HEK293 (cell line): ENCODE measurements around the gene MAP3K7CL.

Experiments
- CTCF ChIA-PET: fragments of 350-600 bp; formaldehyde crosslinking; extraction: SDS; loops from one replicate; lab custom pipeline; 2021; ENCODE audit warnings: antibody characterized with exemption; lab: Yijun Ruan, JAX
- POLR2A ChIA-PET: fragments of 300-600 bp; formaldehyde crosslinking; extraction: SDS; loops from one replicate; lab custom pipeline; 2020; ENCODE audit warnings: antibody characterized with exemption, inconsistent platforms; lab: Yijun Ruan, JAX
- H3K27ac ChIP-seq: fragments of 200-500 bp; sonication (Bioruptor generic); 2 replicates; pipeline ENCODE4 v1.5.1; 2014; ENCODE audit warnings: low read depth, low read length, control low read depth, inconsistent platforms; ENCODE audit errors: extremely low read depth
- H3K36me3 ChIP-seq, 2 experiments: fragments of 200-500 bp in 1 of 2; sonication (Bioruptor generic) in 1 of 2; 1 replicate in 1 of 2; 2 replicates in 1 of 2; pipeline ENCODE4 v1.5.1; 2014 to 2017; ENCODE audit warnings: inconsistent platforms in 2 of 2, low read length in 2 of 2; ENCODE audit not compliant: control insufficient read depth in 2 of 2, insufficient read depth in 1 of 2
- H3K4me1 ChIP-seq: fragments of 200-500 bp; sonication (Bioruptor generic); 2 replicates; pipeline ENCODE4 v1.5.1; 2014; ENCODE audit warnings: mild to moderate bottlenecking, low read length, inconsistent platforms; ENCODE audit not compliant: control insufficient read depth, insufficient read depth
- H3K4me3 ChIP-seq: 2 replicates; pipeline ENCODE4 v1.5.1; 2011; ENCODE audit warnings: low read depth, mild to moderate bottlenecking, control low read depth, low read length, moderate library complexity
- H3K9me3 ChIP-seq: fragments of 200-500 bp; sonication (Bioruptor generic); 2 replicates; pipeline ENCODE4 v1.5.1; 2014; ENCODE audit warnings: low read depth, low read length, inconsistent platforms; ENCODE audit not compliant: control insufficient read depth, insufficient read depth
- GLIS1 ChIP-seq: fragments of 450-650 bp; formaldehyde crosslinking; IDR thresholded peaks from 2 replicates; pipeline ENCODE4 v1.5.1; 2016; ENCODE audit warnings: missing biosample characterization, missing genetic modification characterization
- YY2 ChIP-seq: fragments of 450-650 bp; formaldehyde crosslinking; IDR thresholded peaks from 2 replicates; pipeline ENCODE4 v1.5.1; 2016; ENCODE audit warnings: missing biosample characterization, missing genetic modification characterization
- ZBTB20 ChIP-seq: fragments of 450-650 bp; formaldehyde crosslinking; IDR thresholded peaks from 2 replicates; pipeline ENCODE4 v1.5.1; 2016; ENCODE audit warnings: missing biosample characterization, missing genetic modification characterization
- ZBTB8A ChIP-seq: fragments of 450-650 bp; formaldehyde crosslinking; IDR thresholded peaks from 2 replicates; pipeline ENCODE4 v1.5.1; 2016; ENCODE audit warnings: missing biosample characterization, missing genetic modification characterization
- ZNF169 ChIP-seq: fragments of 450-650 bp; formaldehyde crosslinking; IDR thresholded peaks from 2 replicates; pipeline ENCODE4 v1.5.1; 2016; ENCODE audit warnings: missing biosample characterization, missing genetic modification characterization
- ZNF311 ChIP-seq: fragments of 450-650 bp; formaldehyde crosslinking; IDR thresholded peaks from 2 replicates; pipeline ENCODE4 v1.5.1; 2017; ENCODE audit warnings: missing biosample characterization, missing genetic modification characterization, borderline replicate concordance
- ZNF37A ChIP-seq: fragments of 450-650 bp; IDR thresholded peaks from 2 replicates; pipeline ENCODE4 v1.5.1; 2018; ENCODE audit warnings: missing biosample characterization, missing genetic modification characterization
- ZNF510 ChIP-seq: fragments of 450-650 bp; formaldehyde crosslinking; IDR thresholded peaks from 2 replicates; pipeline ENCODE4 v1.5.1; 2018; ENCODE audit warnings: mild to moderate bottlenecking, missing genetic modification characterization, missing biosample characterization; ENCODE audit not compliant: insufficient replicate concordance
- TF ChIP-seq, protein P1 (sequence below): fragments of 450-650 bp; formaldehyde crosslinking; IDR thresholded peaks from 2 replicates; pipeline ENCODE4 v1.5.1; 2016; ENCODE audit warnings: missing biosample characterization, missing genetic modification characterization
- TF ChIP-seq, protein P2 (sequence below): fragments of 450-650 bp; formaldehyde crosslinking; IDR thresholded peaks from 2 replicates; pipeline ENCODE4 v1.5.0; 2017; ENCODE audit warnings: missing biosample characterization, missing genetic modification characterization, borderline replicate concordance
- TF ChIP-seq, protein P3 (sequence below): fragments of 450-650 bp; formaldehyde crosslinking; IDR thresholded peaks from 2 replicates; pipeline ENCODE4 v1.5.1; 2017; ENCODE audit warnings: missing biosample characterization, missing genetic modification characterization
- TF ChIP-seq, protein P4 (sequence below): fragments of 450-650 bp; formaldehyde crosslinking; IDR thresholded peaks from 2 replicates; pipeline ENCODE4 v1.5.1; 2016; ENCODE audit warnings: missing biosample characterization, missing genetic modification characterization
- TF ChIP-seq, protein P5 (sequence below): fragments of 450-650 bp; formaldehyde crosslinking; IDR thresholded peaks from 2 replicates; pipeline ENCODE4 v1.5.1; 2016; ENCODE audit warnings: missing biosample characterization, missing genetic modification characterization
- TF ChIP-seq, protein P6 (sequence below): fragments of 450-650 bp; formaldehyde crosslinking; IDR thresholded peaks from 2 replicates; pipeline ENCODE4 v1.5.1; 2016; ENCODE audit warnings: missing biosample characterization, missing genetic modification characterization

Gene MAP3K7CL

DNA sequence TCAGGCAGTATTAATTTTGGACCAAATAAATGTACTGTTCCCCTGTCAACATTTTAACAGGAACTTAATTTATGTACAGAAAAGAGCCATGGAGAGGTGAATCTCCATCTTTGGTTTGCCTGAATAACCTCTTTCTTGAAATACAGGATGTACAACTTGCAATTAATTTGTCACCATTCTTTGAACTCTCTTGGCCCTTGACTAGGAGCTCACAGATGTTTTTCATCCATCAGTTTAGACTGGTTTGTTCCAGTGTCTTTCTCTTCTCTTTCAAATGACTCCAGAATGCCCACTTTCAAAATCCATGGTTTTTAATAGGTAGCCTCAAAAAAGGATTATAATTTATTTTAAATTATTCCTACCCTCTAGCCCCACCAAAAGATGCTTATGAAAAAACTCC, 5.0 kb downstream of the MAP3K7CL start (continued):
- TF ChIP-seq, protein P1, sequence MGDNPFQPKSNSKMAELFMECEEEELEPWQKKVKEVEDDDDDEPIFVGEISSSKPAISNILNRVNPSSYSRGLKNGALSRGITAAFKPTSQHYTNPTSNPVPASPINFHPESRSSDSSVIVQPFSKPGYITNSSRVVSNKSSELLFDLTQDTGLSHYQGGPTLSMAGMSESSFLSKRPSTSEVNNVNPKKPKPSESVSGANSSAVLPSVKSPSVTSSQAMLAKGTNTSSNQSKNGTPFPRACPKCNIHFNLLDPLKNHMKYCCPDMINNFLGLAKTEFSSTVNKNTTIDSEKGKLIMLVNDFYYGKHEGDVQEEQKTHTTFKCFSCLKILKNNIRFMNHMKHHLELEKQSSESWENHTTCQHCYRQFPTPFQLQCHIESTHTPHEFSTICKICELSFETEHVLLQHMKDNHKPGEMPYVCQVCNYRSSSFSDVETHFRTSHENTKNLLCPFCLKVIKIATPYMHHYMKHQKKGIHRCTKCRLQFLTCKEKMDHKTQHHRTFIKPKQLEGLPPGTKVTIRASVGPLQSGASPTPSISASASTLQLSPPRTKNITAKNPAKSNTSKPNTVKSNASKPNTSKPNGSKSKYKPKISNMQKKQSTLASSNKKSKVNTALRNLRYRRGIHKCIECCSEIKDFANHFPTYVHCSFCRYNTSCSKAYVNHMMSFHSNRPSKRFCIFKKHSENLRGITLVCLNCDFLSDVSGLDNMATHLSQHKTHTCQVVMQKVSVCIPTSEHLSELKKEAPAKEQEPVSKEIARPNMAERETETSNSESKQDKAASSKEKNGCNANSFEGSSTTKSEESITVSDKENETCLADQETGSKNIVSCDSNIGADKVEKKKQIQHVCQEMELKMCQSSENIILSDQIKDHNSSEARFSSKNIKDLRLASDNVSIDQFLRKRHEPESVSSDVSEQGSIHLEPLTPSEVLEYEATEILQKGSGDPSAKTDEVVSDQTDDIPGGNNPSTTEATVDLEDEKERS (tag by site-specific recombination), result no peak
- TF ChIP-seq YY2 (tag by site-specific recombination) (no peak), ZNF169 (no peak), ZBTB8A (tag by site-specific recombination) (no peak)
- TF ChIP-seq, protein P2, sequence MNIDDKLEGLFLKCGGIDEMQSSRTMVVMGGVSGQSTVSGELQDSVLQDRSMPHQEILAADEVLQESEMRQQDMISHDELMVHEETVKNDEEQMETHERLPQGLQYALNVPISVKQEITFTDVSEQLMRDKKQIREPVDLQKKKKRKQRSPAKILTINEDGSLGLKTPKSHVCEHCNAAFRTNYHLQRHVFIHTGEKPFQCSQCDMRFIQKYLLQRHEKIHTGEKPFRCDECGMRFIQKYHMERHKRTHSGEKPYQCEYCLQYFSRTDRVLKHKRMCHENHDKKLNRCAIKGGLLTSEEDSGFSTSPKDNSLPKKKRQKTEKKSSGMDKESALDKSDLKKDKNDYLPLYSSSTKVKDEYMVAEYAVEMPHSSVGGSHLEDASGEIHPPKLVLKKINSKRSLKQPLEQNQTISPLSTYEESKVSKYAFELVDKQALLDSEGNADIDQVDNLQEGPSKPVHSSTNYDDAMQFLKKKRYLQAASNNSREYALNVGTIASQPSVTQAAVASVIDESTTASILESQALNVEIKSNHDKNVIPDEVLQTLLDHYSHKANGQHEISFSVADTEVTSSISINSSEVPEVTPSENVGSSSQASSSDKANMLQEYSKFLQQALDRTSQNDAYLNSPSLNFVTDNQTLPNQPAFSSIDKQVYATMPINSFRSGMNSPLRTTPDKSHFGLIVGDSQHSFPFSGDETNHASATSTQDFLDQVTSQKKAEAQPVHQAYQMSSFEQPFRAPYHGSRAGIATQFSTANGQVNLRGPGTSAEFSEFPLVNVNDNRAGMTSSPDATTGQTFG (tag by site-specific recombination), result no peak
- TF ChIP-seq, protein P3, sequence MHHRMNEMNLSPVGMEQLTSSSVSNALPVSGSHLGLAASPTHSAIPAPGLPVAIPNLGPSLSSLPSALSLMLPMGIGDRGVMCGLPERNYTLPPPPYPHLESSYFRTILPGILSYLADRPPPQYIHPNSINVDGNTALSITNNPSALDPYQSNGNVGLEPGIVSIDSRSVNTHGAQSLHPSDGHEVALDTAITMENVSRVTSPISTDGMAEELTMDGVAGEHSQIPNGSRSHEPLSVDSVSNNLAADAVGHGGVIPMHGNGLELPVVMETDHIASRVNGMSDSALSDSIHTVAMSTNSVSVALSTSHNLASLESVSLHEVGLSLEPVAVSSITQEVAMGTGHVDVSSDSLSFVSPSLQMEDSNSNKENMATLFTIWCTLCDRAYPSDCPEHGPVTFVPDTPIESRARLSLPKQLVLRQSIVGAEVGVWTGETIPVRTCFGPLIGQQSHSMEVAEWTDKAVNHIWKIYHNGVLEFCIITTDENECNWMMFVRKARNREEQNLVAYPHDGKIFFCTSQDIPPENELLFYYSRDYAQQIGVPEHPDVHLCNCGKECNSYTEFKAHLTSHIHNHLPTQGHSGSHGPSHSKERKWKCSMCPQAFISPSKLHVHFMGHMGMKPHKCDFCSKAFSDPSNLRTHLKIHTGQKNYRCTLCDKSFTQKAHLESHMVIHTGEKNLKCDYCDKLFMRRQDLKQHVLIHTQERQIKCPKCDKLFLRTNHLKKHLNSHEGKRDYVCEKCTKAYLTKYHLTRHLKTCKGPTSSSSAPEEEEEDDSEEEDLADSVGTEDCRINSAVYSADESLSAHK (tag by site-specific recombination), result no peak

DNA sequence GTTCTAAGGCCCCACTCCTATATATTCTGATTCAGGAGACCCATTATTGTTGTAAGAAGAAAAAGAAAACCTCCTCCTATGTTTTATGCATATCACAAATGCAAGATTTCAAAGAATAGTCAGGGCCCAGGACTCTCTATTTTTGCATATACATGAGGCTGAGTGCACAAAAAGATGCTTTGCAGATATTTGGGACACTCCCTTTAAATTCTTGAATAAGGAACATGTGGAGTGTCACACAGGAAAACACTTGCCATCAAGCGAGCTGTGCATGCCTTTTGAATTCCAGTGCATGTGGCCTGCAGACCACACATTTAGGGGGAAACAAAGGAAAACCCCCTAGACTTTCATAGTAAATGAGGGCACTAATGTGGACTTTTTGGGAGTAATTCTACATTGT, 5.6 kb downstream of the MAP3K7CL start:
- no peak overlapping the region for H3K4me3 ChIP-seq
- no peaks in the 10 kb centered on the region for H3K9me3 ChIP-seq
- no peak overlapping the region for H3K27ac ChIP-seq
- TF ChIP-seq, protein P4, sequence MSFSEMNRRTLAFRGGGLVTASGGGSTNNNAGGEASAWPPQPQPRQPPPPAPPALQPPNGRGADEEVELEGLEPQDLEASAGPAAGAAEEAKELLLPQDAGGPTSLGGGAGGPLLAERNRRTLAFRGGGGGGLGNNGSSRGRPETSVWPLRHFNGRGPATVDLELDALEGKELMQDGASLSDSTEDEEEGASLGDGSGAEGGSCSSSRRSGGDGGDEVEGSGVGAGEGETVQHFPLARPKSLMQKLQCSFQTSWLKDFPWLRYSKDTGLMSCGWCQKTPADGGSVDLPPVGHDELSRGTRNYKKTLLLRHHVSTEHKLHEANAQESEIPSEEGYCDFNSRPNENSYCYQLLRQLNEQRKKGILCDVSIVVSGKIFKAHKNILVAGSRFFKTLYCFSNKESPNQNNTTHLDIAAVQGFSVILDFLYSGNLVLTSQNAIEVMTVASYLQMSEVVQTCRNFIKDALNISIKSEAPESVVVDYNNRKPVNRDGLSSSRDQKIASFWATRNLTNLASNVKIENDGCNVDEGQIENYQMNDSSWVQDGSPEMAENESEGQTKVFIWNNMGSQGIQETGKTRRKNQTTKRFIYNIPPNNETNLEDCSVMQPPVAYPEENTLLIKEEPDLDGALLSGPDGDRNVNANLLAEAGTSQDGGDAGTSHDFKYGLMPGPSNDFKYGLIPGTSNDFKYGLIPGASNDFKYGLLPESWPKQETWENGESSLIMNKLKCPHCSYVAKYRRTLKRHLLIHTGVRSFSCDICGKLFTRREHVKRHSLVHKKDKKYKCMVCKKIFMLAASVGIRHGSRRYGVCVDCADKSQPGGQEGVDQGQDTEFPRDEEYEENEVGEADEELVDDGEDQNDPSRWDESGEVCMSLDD (tag by site-specific recombination), result no peak
- no peak for TF ChIP-seq ZNF37A (tag by site-specific recombination)
- TF ChIP-seq ZNF510 (tag by site-specific recombination), result no peak
- TF ChIP-seq, protein P5, sequence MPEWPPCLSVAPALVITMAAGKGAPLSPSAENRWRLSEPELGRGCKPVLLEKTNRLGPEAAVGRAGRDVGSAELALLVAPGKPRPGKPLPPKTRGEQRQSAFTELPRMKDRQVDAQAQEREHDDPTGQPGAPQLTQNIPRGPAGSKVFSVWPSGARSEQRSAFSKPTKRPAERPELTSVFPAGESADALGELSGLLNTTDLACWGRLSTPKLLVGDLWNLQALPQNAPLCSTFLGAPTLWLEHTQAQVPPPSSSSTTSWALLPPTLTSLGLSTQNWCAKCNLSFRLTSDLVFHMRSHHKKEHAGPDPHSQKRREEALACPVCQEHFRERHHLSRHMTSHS (tag by site-specific recombination), result no peak
- TF ChIP-seq GLIS1 (tag by site-specific recombination), result no peak
- TF ChIP-seq, protein P6, sequence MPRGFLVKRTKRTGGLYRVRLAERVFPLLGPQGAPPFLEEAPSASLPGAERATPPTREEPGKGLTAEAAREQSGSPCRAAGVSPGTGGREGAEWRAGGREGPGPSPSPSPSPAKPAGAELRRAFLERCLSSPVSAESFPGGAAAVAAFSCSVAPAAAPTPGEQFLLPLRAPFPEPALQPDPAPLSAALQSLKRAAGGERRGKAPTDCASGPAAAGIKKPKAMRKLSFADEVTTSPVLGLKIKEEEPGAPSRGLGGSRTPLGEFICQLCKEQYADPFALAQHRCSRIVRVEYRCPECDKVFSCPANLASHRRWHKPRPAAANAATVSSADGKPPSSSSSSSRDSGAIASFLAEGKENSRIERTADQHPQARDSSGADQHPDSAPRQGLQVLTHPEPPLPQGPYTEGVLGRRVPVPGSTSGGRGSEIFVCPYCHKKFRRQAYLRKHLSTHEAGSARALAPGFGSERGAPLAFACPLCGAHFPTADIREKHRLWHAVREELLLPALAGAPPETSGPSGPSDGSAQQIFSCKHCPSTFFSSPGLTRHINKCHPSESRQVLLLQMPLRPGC (tag by site-specific recombination), result no peak
- TF ChIP-seq ZNF311 (tag by site-specific recombination), result no peak
- no peak for TF ChIP-seq ZBTB20 (tag by site-specific recombination)
- TF ChIP-seq, all 188 proteins: peak for 0
- Histone ChIP-seq H3K4me1 (no peaks in the 10 kb centered on the region), H3K36me3 (no peaks in the 10 kb centered on the region)
- CTCF ChIA-PET, result interaction anchor here (0.7 to 0.9 kb wide), 2 partner anchors 9 to 58 kb away, joined by 3 to 5 read pairs; no protein-coding TSS in a partner anchor
- POLR2A ChIA-PET, result no interaction called here
